Peyer's patch (tissue), 4 donors: ENCODE results near the gene POMZP3. TPM values are rescaled to one million over a fixed set of nuclear protein-coding genes. Genes with fewer than 3 reads are reported as not detected.
"Not testable (repeated sequence)": the region's sequence is repeated elsewhere in the genome, so short reads cannot be mapped to it uniquely, and the experiment has no call there.

ENCODE experiments used
- DNase-seq, 3 donors: peaks; one replicate each; pipeline ENCODE4 v3.0.0-alpha.2; 2017 to 2019
- H3K27ac ChIP-seq, 4 donors: fragments of 200-600 bp; sonication (generic); one replicate each; pipeline ENCODE4 v1.5.1; 2016 to 2019
- H3K27me3 ChIP-seq, 2 donors: fragments of 200-600 bp; sonication (generic); one replicate each; pipeline ENCODE4 v1.5.1; 2019
- H3K36me3 ChIP-seq, 3 donors: fragments of 200-600 bp; sonication (generic); one replicate each; pipeline ENCODE4 v1.5.1; 2016 to 2019
- H3K4me1 ChIP-seq, 4 donors: fragments of 200-600 bp; sonication (generic); one replicate each; pipeline ENCODE4 v1.5.1; 2016 to 2019
- H3K4me3 ChIP-seq, 4 donors: fragments of 200-600 bp; sonication (generic); 1 replicate in 3 of 4; 2 replicates in 1 of 4; pipeline ENCODE4 v1.5.1; 2016 to 2019; ENCODE audit warnings: mild to moderate bottlenecking in 1 of 4
- H3K9me3 ChIP-seq, 4 donors: fragments of 200-600 bp; sonication (generic); one replicate each; pipeline ENCODE4 v1.5.1; 2016 to 2019; ENCODE audit warnings: mild to moderate bottlenecking in 1 of 4
- CTCF ChIP-seq, 6 experiments: fragments of 450-650 bp in 4 of 6; fragments of 200-600 bp in 2 of 6; sonication (generic) in 1 of 6; IDR thresholded peaks; one replicate each; pipeline ENCODE4 v1.5.1; 2017 to 2019; ENCODE audit warnings: antibody characterized with exemption in 6 of 6, mild to moderate bottlenecking in 3 of 6, moderate library complexity in 1 of 6
- POLR2A ChIP-seq, 2 donors: fragments of 450-650 bp; IDR thresholded peaks; one replicate each; pipeline ENCODE4 v1.5.1; 2017; ENCODE audit warnings: antibody characterized with exemption in 2 of 2, mild to moderate bottlenecking in 2 of 2, moderate library complexity in 2 of 2
- total RNA-seq, 4 donors: library from RNA; depleted of rRNA; stranded (reverse); fragments of >200 nt; gene quantifications; one replicate each; pipeline ENCODE4 v1.1.0, GENCODE V29; 2016

The POMZP3 gene
- 10 to 100 TPM in 2 of 4 donors, 1 to 10 TPM in 2; 6.3 to 14.0 (median 9.8) TPM for total RNA-seq

GRCh38 chr7:76626989-76627642 lies at the start of gene POMZP3:
Gene POMZP3 (minus strand): TSS chr7:76627279. CDS start chr7:76626064, 1,215 bp downstream.
- not testable (repeated sequence) for H3K4me1 ChIP-seq, H3K27me3 ChIP-seq, H3K9me3 ChIP-seq, H3K36me3 ChIP-seq
- Histone ChIP-seq H3K4me3 (peak within 1 kb of the TSS; percentile 45 to 68 (median 56)), H3K27ac (peak within 1 kb of the TSS; percentile 71 to 89 (median 83))
- peak in 2 of 3 donors; percentile 51 to 67 for DNase-seq
- TF ChIP-seq POLR2A (IDR thresholded peaks at IDR 0.05), result peak; percentile 59 to 70

- H3K4me3 ChIP-seq, H3K36me3 ChIP-seq, DNase-seq, H3K4me1 ChIP-seq, H3K9me3 ChIP-seq, H3K27ac ChIP-seq, H3K27me3 ChIP-seq: not testable (repeated sequence)
Observed at GRCh38 chr7:76675783-76676182, 48.7 kb upstream of the POMZP3 start.

GRCh38 chr7:76673346-76673745 lies 46.3 kb upstream of the POMZP3 start:
- H3K36me3 ChIP-seq, H3K9me3 ChIP-seq, DNase-seq, H3K4me3 ChIP-seq, H3K27me3 ChIP-seq, H3K4me1 ChIP-seq, H3K27ac ChIP-seq: not testable (repeated sequence)

- H3K4me3 ChIP-seq, H3K36me3 ChIP-seq, H3K9me3 ChIP-seq, H3K27me3 ChIP-seq, H3K4me1 ChIP-seq, H3K27ac ChIP-seq, DNase-seq: not testable (repeated sequence)
Observed at GRCh38 chr7:76659212-76659611, 32.1 kb upstream of the POMZP3 start.

GRCh38 chr7:76656425-76656824 lies 29.3 kb upstream of the POMZP3 start:
- not testable (repeated sequence) for H3K4me1 ChIP-seq, H3K4me3 ChIP-seq, H3K36me3 ChIP-seq, H3K9me3 ChIP-seq, DNase-seq, H3K27ac ChIP-seq, H3K27me3 ChIP-seq

GRCh38 chr7:76642620-76643019 lies 15.5 kb upstream of the POMZP3 start:
- not testable (repeated sequence) for H3K27me3 ChIP-seq, H3K27ac ChIP-seq, H3K9me3 ChIP-seq, H3K36me3 ChIP-seq, DNase-seq, H3K4me3 ChIP-seq, H3K4me1 ChIP-seq

- DNase-seq, result peak in 1 of 3 donors; percentile 4
- H3K36me3 ChIP-seq, H3K4me3 ChIP-seq, H3K9me3 ChIP-seq, H3K27ac ChIP-seq, H3K4me1 ChIP-seq, H3K27me3 ChIP-seq: not testable (repeated sequence)
- TF ChIP-seq CTCF (IDR thresholded peaks at IDR 0.05), result peak in 1 of 6 experiments; percentile 35
Observed at GRCh38 chr7:76637061-76637691, 10.1 kb upstream of the POMZP3 start.

GRCh38 chr7:76626581-76626980 lies 498 bp downstream of the POMZP3 start:
- peak in 2 of 3 donors; percentile 48 to 56 for DNase-seq
- not testable (repeated sequence) for H3K36me3 ChIP-seq

GRCh38 chr7:76619439-76620190 lies 7.5 kb downstream of the POMZP3 start:
- H3K9me3 ChIP-seq, H3K27me3 ChIP-seq, DNase-seq, H3K4me1 ChIP-seq, H3K27ac ChIP-seq, H3K36me3 ChIP-seq, H3K4me3 ChIP-seq: not testable (repeated sequence)

More at GRCh38 chr7:76626581-76626980, 498 bp downstream of the POMZP3 start:
- H3K27ac ChIP-seq, result peak overlapping the region in 3 of 4 donors; percentile 64 to 89 (median 82)
- not testable (repeated sequence) for H3K9me3 ChIP-seq, H3K27me3 ChIP-seq, H3K4me1 ChIP-seq
- H3K4me3 ChIP-seq, result peak overlapping the region; percentile 39 to 68 (median 56)
